ENCODE data around the gene TRMT10C. TPM values are rescaled to one million over a fixed set of nuclear protein-coding genes. Genes with fewer than 3 reads are reported as not detected.
A peak's percentile ranks its signal among the peaks of the same experiment; 100 is the strongest.
"Not testable (repeated sequence)": the region's sequence is repeated elsewhere in the genome, so short reads cannot be mapped to it uniquely, and the experiment has no call there.

Gene TRMT10C
- total and polyA plus RNA-seq, 9 donors: 19.8 to 26.6 (median 24.3) TPM

DNA sequence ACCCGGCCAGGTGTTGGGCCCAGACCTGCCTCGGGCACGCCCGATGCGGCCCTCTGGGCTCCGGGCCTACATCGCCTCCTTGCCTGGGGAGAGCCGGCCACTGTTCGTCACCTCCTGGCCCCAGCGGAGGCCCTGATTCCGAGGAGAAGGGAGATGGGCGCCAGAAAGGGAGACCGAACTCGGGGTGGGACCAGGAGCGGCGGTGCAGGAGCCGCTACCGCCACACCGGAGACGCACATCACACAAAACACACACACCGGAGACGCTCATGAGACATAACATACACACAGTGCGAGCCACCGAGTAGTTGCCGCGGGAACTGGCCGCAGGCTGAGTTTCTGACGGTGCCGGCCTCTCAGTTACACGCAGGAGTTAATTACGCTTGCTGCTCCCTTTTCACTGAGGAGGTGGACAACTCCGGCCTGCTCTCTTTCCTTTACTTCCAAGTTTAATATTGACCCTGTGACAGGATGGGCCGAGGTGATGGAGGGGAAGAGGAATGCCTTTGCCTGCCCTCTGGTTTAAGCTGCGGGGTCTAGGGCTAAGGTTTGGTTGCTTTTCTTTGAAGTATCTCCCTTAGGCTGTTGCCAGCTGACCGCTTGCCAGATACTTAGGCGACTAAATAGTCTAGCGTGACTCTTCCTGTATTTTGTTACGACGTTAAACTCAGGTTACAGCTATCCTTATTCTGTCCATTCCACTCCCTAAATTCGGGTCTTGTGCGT lies 12.9 kb downstream of the TRMT10C start:
- Histone ChIP-seq H3K4me1 (ENCODE audit: control insufficient read depth, insufficient read depth, low read length) (peaks cover 2% of the 10 kb centered on the region), H3K9me3 (replicated peaks; ENCODE audit: control insufficient read depth, low read depth, low read length) (no peaks in the 10 kb centered on the region), H3K36me3 (ENCODE audit: control insufficient read depth, insufficient read depth, low read length) (peaks cover 10% of the 10 kb centered on the region), H3K27me3 (ENCODE audit: control insufficient read depth, insufficient read depth, low read length) (no peaks in the 10 kb centered on the region), H3K27ac (ENCODE audit: low read length) (peak overlapping the region; percentile 98), H3K4me3 (ENCODE audit: low read length) (peak overlapping the region; percentile 87)
- under 1% methylated on average over 29 of the region's 41 CpGs for WGBS (ENCODE audit: insufficient coverage)
- DNase-seq: peak; percentile 87

DNA sequence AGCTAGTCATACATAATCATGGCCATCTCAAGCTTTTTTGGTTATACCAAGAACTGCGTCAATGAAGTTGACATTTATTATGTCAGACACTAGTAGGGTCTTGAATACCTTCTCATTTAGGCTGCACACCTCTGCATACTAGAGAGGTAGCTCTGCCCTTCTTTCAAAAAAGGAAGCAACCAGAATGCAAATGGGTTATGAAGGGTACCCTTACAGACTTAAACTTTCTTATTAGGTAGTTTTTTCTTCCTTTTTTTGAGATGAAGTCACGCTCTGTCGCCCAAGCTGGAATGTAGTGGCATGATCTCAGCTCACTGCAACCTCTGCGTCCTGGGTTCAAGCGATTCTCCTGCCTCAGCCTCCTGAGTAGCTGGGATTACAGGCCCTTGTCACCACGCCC lies 15.6 kb downstream of the TRMT10C start:
- Histone ChIP-seq H3K4me1 (ENCODE audit: control insufficient read depth, insufficient read depth, low read length) (peaks cover 2% of the 10 kb centered on the region), H3K4me3 (ENCODE audit: low read length) (no peak overlapping the region), H3K27ac (ENCODE audit: low read length) (no peak overlapping the region), H3K36me3 (ENCODE audit: control insufficient read depth, insufficient read depth, low read length) (peaks cover 13% of the 10 kb centered on the region), H3K27me3 (ENCODE audit: control insufficient read depth, insufficient read depth, low read length) (no peaks in the 10 kb centered on the region), H3K9me3 (replicated peaks; ENCODE audit: control insufficient read depth, low read depth, low read length) (no peaks in the 10 kb centered on the region)
- no peak for DNase-seq
- WGBS (ENCODE audit: insufficient coverage): 100% methylated on average over 3 of the region's 6 CpGs

DNA sequence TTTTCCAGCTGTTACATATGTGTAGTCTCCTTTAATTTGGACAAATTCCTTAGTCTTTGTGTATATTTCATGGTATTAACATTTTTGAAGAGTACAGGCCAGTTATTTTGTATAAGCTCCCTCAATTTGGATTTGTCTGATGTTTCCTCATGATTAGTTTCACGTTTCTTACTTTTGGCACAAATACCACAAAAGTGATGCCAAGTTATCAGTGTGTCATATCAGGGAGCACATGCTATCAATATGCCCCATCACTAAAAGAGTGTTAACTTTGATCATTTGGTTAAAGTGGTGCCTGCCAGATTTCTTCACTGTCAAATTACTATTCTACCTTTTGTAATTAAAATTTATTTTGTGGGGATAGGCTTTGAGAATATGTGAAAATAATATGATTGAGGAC lies 26.9 kb downstream of the TRMT10C start:
- Histone ChIP-seq H3K4me3 (ENCODE audit: low read length) (no peak overlapping the region), H3K27me3 (ENCODE audit: control insufficient read depth, insufficient read depth, low read length) (no peaks in the 10 kb centered on the region), H3K36me3 (ENCODE audit: control insufficient read depth, insufficient read depth, low read length) (peaks cover 23% of the 10 kb centered on the region), H3K4me1 (ENCODE audit: control insufficient read depth, insufficient read depth, low read length) (no peaks in the 10 kb centered on the region), H3K27ac (ENCODE audit: low read length) (no peak overlapping the region), H3K9me3 (replicated peaks; ENCODE audit: control insufficient read depth, low read depth, low read length) (no peaks in the 10 kb centered on the region)
- peak; percentile 15 for DNase-seq
- WGBS (ENCODE audit: insufficient coverage): no CpG with 5 or more reads among the region's 1 CpG

DNA sequence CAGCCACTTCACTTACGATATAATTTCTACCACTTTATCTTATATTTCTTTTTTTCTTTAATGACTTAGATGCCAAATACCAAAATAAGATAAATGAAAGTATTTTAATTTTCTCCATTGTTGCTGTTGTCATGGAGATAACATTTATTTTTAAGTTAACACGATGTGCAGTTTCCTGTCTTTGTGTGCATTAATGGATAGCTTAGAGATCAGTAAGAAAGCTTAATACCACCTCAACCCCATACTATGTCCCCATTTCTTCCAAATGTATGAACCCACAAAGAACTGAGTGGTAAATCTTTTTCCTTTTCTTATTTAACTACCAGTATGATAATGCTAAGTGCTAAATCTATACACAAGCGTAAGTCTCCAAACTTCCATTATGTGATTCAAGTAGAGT lies 29.4 kb downstream of the TRMT10C start:
- H3K9me3 ChIP-seq (replicated peaks; ENCODE audit: control insufficient read depth, low read depth, low read length): no peaks in the 10 kb centered on the region
- no peak for DNase-seq
- H3K4me3 ChIP-seq (ENCODE audit: low read length): no peak overlapping the region
- no peaks in the 10 kb centered on the region for H3K4me1 ChIP-seq (ENCODE audit: control insufficient read depth, insufficient read depth, low read length)
- peaks cover 26% of the 10 kb centered on the region for H3K36me3 ChIP-seq (ENCODE audit: control insufficient read depth, insufficient read depth, low read length)
- WGBS (ENCODE audit: insufficient coverage): no CpG with 5 or more reads among the region's 3 CpGs
- H3K27me3 ChIP-seq (ENCODE audit: control insufficient read depth, insufficient read depth, low read length): no peaks in the 10 kb centered on the region
- H3K27ac ChIP-seq (ENCODE audit: low read length): peak overlapping the region; percentile 31

DNA sequence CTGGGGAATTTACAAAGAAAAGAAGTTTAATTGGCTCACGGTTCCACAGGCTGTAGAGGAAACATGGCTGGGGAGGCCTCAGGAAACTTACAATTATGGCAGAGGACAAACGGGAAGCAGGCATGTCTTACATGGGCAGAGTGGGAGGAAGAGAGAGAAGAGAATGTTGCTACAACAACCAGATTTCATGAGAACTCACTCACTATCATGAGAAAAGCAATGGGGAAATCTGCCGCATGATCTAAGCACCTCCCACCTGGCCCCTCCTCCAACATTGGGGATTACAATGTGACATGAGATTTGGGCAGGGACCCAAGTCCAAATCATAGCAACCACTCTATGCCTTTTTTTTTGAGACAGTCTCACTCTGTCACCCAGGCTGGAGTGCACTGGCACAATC lies 41.1 kb downstream of the TRMT10C start:
- H3K9me3 ChIP-seq (replicated peaks; ENCODE audit: control insufficient read depth, low read depth, low read length): peaks cover 2% of the 10 kb centered on the region
- no peak overlapping the region for H3K4me3 ChIP-seq (ENCODE audit: low read length)
- H3K27ac ChIP-seq (ENCODE audit: low read length): no peak overlapping the region
- no peak for DNase-seq
- WGBS (ENCODE audit: insufficient coverage): 100% methylated on average over 2 of the region's 3 CpGs
- peaks cover 4% of the 10 kb centered on the region for H3K36me3 ChIP-seq (ENCODE audit: control insufficient read depth, insufficient read depth, low read length)
- H3K27me3 ChIP-seq (ENCODE audit: control insufficient read depth, insufficient read depth, low read length): no peaks in the 10 kb centered on the region
- no peaks in the 10 kb centered on the region for H3K4me1 ChIP-seq (ENCODE audit: control insufficient read depth, insufficient read depth, low read length)

DNA sequence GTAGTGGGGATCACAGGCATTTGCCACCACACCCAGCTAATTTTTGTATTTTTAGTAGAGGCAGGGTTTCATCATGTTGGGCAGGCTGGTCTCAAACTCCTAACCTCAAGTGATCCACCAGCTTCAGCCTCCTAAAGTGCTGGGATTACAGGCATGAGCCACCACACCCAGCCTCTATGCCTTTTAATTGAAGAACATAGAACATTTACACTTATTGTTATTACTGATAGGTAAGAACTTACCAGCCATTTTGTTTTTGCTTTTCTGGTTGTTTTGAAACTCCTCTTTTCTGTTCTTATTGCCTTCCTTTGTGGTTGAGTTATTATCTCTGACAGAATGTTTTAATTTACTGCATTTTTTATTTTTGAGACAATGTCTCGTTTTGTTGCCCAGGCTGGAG lies 41.5 kb downstream of the TRMT10C start:
- Histone ChIP-seq H3K27me3 (ENCODE audit: control insufficient read depth, insufficient read depth, low read length) (no peaks in the 10 kb centered on the region), H3K36me3 (ENCODE audit: control insufficient read depth, insufficient read depth, low read length) (peaks cover 4% of the 10 kb centered on the region), H3K9me3 (replicated peaks; ENCODE audit: control insufficient read depth, low read depth, low read length) (peaks cover 2% of the 10 kb centered on the region), H3K4me3 (ENCODE audit: low read length) (no peak overlapping the region), H3K4me1 (ENCODE audit: control insufficient read depth, insufficient read depth, low read length) (no peaks in the 10 kb centered on the region), H3K27ac (ENCODE audit: low read length) (no peak overlapping the region)
- WGBS (ENCODE audit: insufficient coverage): 100% methylated on average over 1 of the region's 1 CpG
- DNase-seq: no peak

DNA sequence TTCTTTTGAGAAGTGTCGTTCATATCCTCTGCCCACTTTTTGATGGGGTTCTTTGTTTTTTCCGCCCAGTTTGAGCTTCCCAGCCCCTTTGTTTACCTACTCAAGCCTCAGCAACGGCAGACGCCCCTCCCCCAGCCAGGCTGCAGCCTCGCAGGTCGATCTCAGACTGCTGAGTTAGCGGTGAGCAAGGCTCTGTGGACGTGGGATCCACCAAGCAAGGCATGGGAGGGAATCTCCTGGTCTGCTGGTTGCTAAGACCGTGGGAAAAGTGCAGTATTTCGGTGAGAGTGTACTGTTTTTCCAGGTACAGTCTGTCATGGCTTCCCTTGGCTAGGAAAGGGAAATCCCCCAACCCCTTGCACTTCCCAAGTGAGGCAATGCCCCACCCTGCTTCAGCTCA lies 43.7 kb downstream of the TRMT10C start:
- not testable (repeated sequence) for DNase-seq; H3K4me1 ChIP-seq (ENCODE audit: control insufficient read depth, insufficient read depth, low read length); H3K27ac ChIP-seq (ENCODE audit: low read length); H3K27me3 ChIP-seq (ENCODE audit: control insufficient read depth, insufficient read depth, low read length); H3K36me3 ChIP-seq (ENCODE audit: control insufficient read depth, insufficient read depth, low read length); H3K9me3 ChIP-seq (replicated peaks; ENCODE audit: control insufficient read depth, low read depth, low read length); H3K4me3 ChIP-seq (ENCODE audit: low read length)
- whole genome bisulfite sequencing (ENCODE audit: insufficient coverage): 61% methylated on average over 6 of the region's 10 CpGs

DNA sequence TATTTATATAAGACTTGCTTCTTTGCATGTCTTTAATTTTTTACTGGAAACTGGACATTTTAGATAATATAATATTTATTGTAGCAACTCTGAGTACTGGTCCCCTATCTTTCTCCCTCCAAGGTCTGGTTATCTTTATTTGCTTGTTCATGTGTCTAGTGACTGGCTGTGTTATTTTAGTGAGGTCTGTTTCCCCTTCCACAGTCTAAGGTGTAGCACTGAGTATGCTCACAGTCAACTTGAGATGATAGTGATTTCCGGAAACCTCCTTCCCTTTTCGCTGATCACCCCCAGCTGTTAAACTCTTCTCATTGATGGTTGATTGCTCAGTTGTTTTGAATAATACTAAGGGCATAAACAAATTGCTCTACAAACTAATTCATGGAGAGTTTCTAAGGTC lies 49.4 kb downstream of the TRMT10C start:
- Histone ChIP-seq H3K27me3 (ENCODE audit: control insufficient read depth, insufficient read depth, low read length) (no peaks in the 10 kb centered on the region), H3K36me3 (ENCODE audit: control insufficient read depth, insufficient read depth, low read length) (no peaks in the 10 kb centered on the region), H3K4me3 (ENCODE audit: low read length) (no peak overlapping the region), H3K27ac (ENCODE audit: low read length) (no peak overlapping the region), H3K9me3 (replicated peaks; ENCODE audit: control insufficient read depth, low read depth, low read length) (no peaks in the 10 kb centered on the region), H3K4me1 (ENCODE audit: control insufficient read depth, insufficient read depth, low read length) (no peaks in the 10 kb centered on the region)
- DNase-seq: no peak
- no CpG with 5 or more reads among the region's 2 CpGs for WGBS (ENCODE audit: insufficient coverage)

DNA sequence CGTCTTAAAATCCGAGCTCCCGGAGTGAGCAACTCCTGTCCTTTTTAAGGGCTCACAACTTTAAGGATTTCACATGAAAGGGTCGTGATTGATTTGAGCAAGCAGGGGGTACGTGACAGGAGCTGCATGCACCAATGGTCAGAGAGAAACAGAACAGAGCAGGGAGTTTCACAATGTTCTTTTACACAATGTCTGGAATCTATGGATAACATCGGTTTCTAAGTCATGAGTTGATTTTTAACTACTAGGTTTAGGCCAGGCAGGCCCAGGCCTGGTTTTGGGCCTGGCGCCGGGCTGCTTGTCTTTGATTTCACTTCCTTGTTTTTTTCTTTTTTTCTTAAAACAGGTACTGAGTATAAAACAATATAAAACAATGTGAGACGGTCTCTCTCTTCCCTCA lies 51.3 kb downstream of the TRMT10C start:
- not testable (repeated sequence) for H3K27me3 ChIP-seq (ENCODE audit: control insufficient read depth, insufficient read depth, low read length); DNase-seq; H3K36me3 ChIP-seq (ENCODE audit: control insufficient read depth, insufficient read depth, low read length); H3K4me1 ChIP-seq (ENCODE audit: control insufficient read depth, insufficient read depth, low read length); H3K9me3 ChIP-seq (replicated peaks; ENCODE audit: control insufficient read depth, low read depth, low read length); H3K4me3 ChIP-seq (ENCODE audit: low read length); H3K27ac ChIP-seq (ENCODE audit: low read length)
- no CpG with 5 or more reads among the region's 9 CpGs for WGBS (ENCODE audit: insufficient coverage)

DNA sequence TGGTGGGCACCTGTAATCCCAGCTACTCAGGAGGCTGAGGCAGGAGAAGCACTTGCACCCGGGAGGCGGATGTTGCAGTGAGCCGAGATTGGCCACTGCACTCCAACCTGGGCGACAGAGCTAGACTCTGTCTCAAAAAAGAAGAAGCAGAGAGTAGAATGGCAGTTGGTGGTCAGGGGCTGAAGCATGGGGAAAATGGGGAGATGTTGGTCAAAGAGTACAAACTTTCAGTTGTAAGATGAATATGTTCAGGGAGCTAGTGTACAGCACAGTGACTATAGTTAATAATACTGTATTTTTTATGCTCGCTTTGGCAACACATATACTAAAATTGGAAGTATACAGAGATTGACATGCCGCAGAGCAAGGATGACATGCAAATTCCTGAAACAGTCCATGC lies 53.9 kb downstream of the TRMT10C start:
- 96% methylated on average over 4 of the region's 6 CpGs for WGBS (ENCODE audit: insufficient coverage)
- peaks cover 2% of the 10 kb centered on the region for H3K9me3 ChIP-seq (replicated peaks; ENCODE audit: control insufficient read depth, low read depth, low read length)
- H3K4me1 ChIP-seq (ENCODE audit: control insufficient read depth, insufficient read depth, low read length): no peaks in the 10 kb centered on the region
- no peaks in the 10 kb centered on the region for H3K27me3 ChIP-seq (ENCODE audit: control insufficient read depth, insufficient read depth, low read length)
- no peaks in the 10 kb centered on the region for H3K36me3 ChIP-seq (ENCODE audit: control insufficient read depth, insufficient read depth, low read length)
- H3K27ac ChIP-seq (ENCODE audit: low read length): no peak overlapping the region
- H3K4me3 ChIP-seq (ENCODE audit: low read length): no peak overlapping the region
- DNase-seq: no peak

Data from muscle of leg (tissue), 11 donors.